Mesenchymal stem cell (in vitro differentiated cells and primary cell): ENCODE measurements around the gene FMO5.

Experiments
- DNase-seq: peaks from one replicate; pipeline ENCODE4 v3.0.0-alpha.2; 2013
- H2AFZ ChIP-seq: one replicate; pipeline ENCODE4 v1.6.1; 2013; ENCODE audit warnings: low read depth, mild to moderate bottlenecking, control low read depth, inconsistent platforms, low read length, moderate library complexity
- H2AK5ac ChIP-seq: 2 replicates; pipeline ENCODE4 v1.6.1; 2013; ENCODE audit warnings: low read length, moderate library complexity, mild to moderate bottlenecking, inconsistent platforms; ENCODE audit not compliant: severe bottlenecking
- H2BK120ac ChIP-seq: one replicate; pipeline ENCODE4 v1.6.1; 2013; ENCODE audit warnings: low read depth, mild to moderate bottlenecking, inconsistent platforms, low read length, moderate library complexity
- H2BK12ac ChIP-seq, 2 experiments: one replicate each; pipeline ENCODE4 v1.6.1; 2013; ENCODE audit warnings: inconsistent platforms in 2 of 2, low read length in 2 of 2, mild to moderate bottlenecking in 2 of 2, moderate library complexity in 2 of 2, control low read depth in 1 of 2
- H2BK15ac ChIP-seq: one replicate; pipeline ENCODE4 v1.6.1; 2013; ENCODE audit warnings: mild to moderate bottlenecking, low read depth, inconsistent platforms; ENCODE audit not compliant: poor library complexity, severe bottlenecking
- H2BK5ac ChIP-seq: 2 replicates; pipeline ENCODE4 v1.6.1; 2013; ENCODE audit warnings: low read depth, mild to moderate bottlenecking, low read length, control low read depth, inconsistent platforms; ENCODE audit not compliant: poor library complexity, severe bottlenecking
- H3K14ac ChIP-seq, 2 experiments: one replicate each; pipeline ENCODE4 v1.6.1; 2013; ENCODE audit warnings: inconsistent platforms in 2 of 2, low read length in 2 of 2, control low read depth in 1 of 2, mild to moderate bottlenecking in 1 of 2, moderate library complexity in 1 of 2
- H3K18ac ChIP-seq, 2 experiments: one replicate each; pipeline ENCODE4 v1.6.1; 2013; ENCODE audit warnings: inconsistent platforms in 2 of 2, low read length in 2 of 2, control low read depth in 1 of 2, low read depth in 1 of 2, mild to moderate bottlenecking in 1 of 2
- H3K23ac ChIP-seq, 2 experiments: one replicate each; pipeline ENCODE4 v1.6.1; 2013; ENCODE audit warnings: inconsistent platforms in 2 of 2, low read length in 2 of 2, mild to moderate bottlenecking in 2 of 2, moderate library complexity in 2 of 2, control low read depth in 1 of 2
- H3K27ac ChIP-seq: 2 replicates; pipeline ENCODE4 v1.5.1; 2013; ENCODE audit warnings: mild to moderate bottlenecking, moderate library complexity, low read length, control low read depth, inconsistent platforms; ENCODE audit not compliant: poor library complexity, severe bottlenecking
- H3K27me3 ChIP-seq, 2 experiments: 2 replicates each; pipeline versions ENCODE4 v1.6.1 to v1.7.0; 2013; ENCODE audit warnings: low read length in 2 of 2, mild to moderate bottlenecking in 2 of 2, moderate library complexity in 2 of 2, control low read depth in 1 of 2, inconsistent platforms in 1 of 2; ENCODE audit not compliant: control insufficient read depth in 1 of 2, insufficient read depth in 1 of 2
- H3K36me3 ChIP-seq, 2 experiments: 2 replicates each; pipeline versions ENCODE4 v1.6.1 to v1.7.0; 2013; ENCODE audit warnings: low read length in 2 of 2, control low read depth in 1 of 2, inconsistent platforms in 1 of 2, low read depth in 1 of 2, mild to moderate bottlenecking in 1 of 2; ENCODE audit not compliant: insufficient read depth in 2 of 2, control insufficient read depth in 1 of 2
- H3K4ac ChIP-seq, 2 experiments: one replicate each; pipeline ENCODE4 v1.6.1; 2013; ENCODE audit warnings: inconsistent platforms in 2 of 2, low read length in 2 of 2, mild to moderate bottlenecking in 2 of 2, moderate library complexity in 2 of 2, control low read depth in 1 of 2, low read depth in 1 of 2
- H3K4me1 ChIP-seq: 2 replicates; pipeline ENCODE4 v1.6.1; 2013; ENCODE audit warnings: low read depth, low read length, control low read depth; ENCODE audit not compliant: control insufficient read depth, insufficient read depth
- H3K4me2 ChIP-seq: 2 replicates; pipeline ENCODE4 v1.6.1; 2013; ENCODE audit warnings: low read length, mild to moderate bottlenecking, inconsistent platforms; ENCODE audit not compliant: poor library complexity, severe bottlenecking
- H3K4me3 ChIP-seq, 2 experiments: 2 replicates each; pipeline versions ENCODE4 v1.5.1 to v1.7.0; 2013; ENCODE audit warnings: low read length in 2 of 2, mild to moderate bottlenecking in 2 of 2, control low read depth in 1 of 2, low read depth in 1 of 2; ENCODE audit not compliant: insufficient read depth in 1 of 2
- H3K79me1 ChIP-seq: replicated peaks from 2 replicates; pipeline ENCODE4 v1.6.1; 2013; ENCODE audit warnings: mild to moderate bottlenecking, control low read depth, low read length, inconsistent platforms; ENCODE audit not compliant: poor library complexity, severe bottlenecking
- H3K9ac ChIP-seq: 2 replicates; pipeline ENCODE4 v1.7.0; 2013; ENCODE audit warnings: mild to moderate bottlenecking, low read length, moderate library complexity
- H3K9me3 ChIP-seq: 2 replicates; pipeline ENCODE4 v1.7.0; 2013; ENCODE audit warnings: mild to moderate bottlenecking, low read length; ENCODE audit not compliant: control insufficient read depth
- H4K8ac ChIP-seq: one replicate; pipeline ENCODE4 v1.6.1; 2013; ENCODE audit warnings: inconsistent platforms, mild to moderate bottlenecking, low read length, moderate library complexity
- H4K91ac ChIP-seq: one replicate; pipeline ENCODE4 v1.6.1; 2013; ENCODE audit warnings: mild to moderate bottlenecking, low read length, inconsistent platforms
- WGBS: methylation state at CpG from one replicate; pipeline ENCODE4 v1.1.7; 2013; ENCODE audit warnings: mixed read lengths; 5-methylcytosine and 5-hydroxymethylcytosine counted together

The FMO5 gene

GRCh38 chr1:147152772-147153171 is 72.4 kb downstream of the FMO5 start:
- Histone ChIP-seq H3K4me2 (no peak overlapping the region), H2BK120ac (no peak overlapping the region), H3K79me1 (no peaks in the 10 kb centered on the region), H3K27ac (no peak overlapping the region), H3K23ac (no peak overlapping the region), H3K4me3 (no peak overlapping the region), H3K4ac (no peak overlapping the region), H3K4me1 (no peaks in the 10 kb centered on the region), H2AK5ac (no peak overlapping the region), H2AFZ (no peak overlapping the region), H2BK15ac (no peak overlapping the region), H2BK5ac (no peak overlapping the region), H3K9ac (no peak overlapping the region), H2BK12ac (no peak overlapping the region), H3K18ac (no peak overlapping the region), H3K9me3 (no peaks in the 10 kb centered on the region), H4K91ac (no peak overlapping the region), H3K14ac (no peak overlapping the region), H3K27me3 (no peaks in the 10 kb centered on the region), H4K8ac (no peak overlapping the region), H3K36me3 (peaks cover 0 to 41% of the 10 kb centered on the region in 2 experiments)
- no peak for DNase-seq
- 90% methylated on average over 3 of the region's 3 CpGs for WGBS

DNA sequence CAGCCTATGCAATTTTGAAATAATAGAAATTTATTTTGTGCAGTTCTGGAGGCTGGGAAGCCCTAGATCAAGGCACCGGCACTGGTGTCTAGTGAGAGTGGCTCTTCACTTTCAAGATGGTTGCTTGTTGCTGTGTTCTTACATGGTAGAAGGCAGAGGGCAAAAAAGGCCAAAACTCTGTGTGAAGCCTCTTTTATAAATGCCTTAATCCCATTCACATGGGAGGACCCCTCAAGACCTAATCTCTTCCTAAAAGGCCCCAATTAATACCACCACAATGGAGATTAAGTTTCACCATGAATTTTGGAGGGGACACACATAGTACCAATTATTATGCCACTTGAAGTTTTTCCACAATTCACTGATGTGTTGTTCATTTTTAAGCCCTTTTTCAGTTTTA is 73.9 kb downstream of the FMO5 start:
- no peak overlapping the region for H2BK5ac ChIP-seq

DNA sequence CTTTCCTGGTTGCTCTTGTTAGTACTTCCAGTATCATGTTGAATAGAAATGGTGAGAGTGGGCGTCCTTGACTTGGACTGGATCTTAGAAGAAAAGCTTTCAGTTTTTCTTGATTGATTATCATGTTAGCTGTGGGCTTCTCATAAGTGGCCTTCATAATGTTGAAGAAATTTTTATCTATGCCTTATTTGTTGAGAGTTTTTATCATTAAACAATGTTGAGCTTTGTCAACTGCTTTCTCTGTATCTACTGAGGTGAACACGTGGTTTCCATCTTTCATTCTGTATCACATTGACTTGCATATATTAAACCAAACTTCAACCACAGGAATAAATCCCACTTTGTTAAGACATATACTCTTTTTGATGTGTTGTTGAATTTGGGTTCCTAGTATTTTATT is 82.3 kb downstream of the FMO5 start:
- Histone ChIP-seq H3K23ac (no peak overlapping the region), H3K4me2 (no peak overlapping the region), H2AFZ (no peak overlapping the region), H3K79me1 (no peaks in the 10 kb centered on the region), H3K36me3 (no peaks in the 10 kb centered on the region), H2BK15ac (no peak overlapping the region), H3K27ac (no peak overlapping the region), H4K91ac (no peak overlapping the region), H4K8ac (no peak overlapping the region), H3K4me1 (no peaks in the 10 kb centered on the region), H3K9ac (no peak overlapping the region), H2BK12ac (no peak overlapping the region), H3K14ac (no peak overlapping the region), H3K9me3 (no peaks in the 10 kb centered on the region), H3K4me3 (no peak overlapping the region), H3K18ac (no peak overlapping the region), H2BK5ac (no peak overlapping the region), H2BK120ac (no peak overlapping the region), H3K27me3 (no peaks in the 10 kb centered on the region), H3K4ac (no peak overlapping the region), H2AK5ac (no peak overlapping the region)
- WGBS, result 94% methylated on average over 1 of the region's 2 CpGs
- DNase-seq, result no peak

More for the DNA sequence above, 73.9 kb downstream of the FMO5 start:
- no peak overlapping the region for H3K23ac ChIP-seq
- H4K8ac ChIP-seq, result no peak overlapping the region
- no peak overlapping the region for H3K4me3 ChIP-seq
- H3K9me3 ChIP-seq, result no peaks in the 10 kb centered on the region
- H3K14ac ChIP-seq, result no peak overlapping the region
- H3K9ac ChIP-seq, result no peak overlapping the region
- H3K27me3 ChIP-seq, result no peaks in the 10 kb centered on the region
- H3K4ac ChIP-seq, result no peak overlapping the region
- H3K4me1 ChIP-seq, result no peaks in the 10 kb centered on the region
- peaks cover 0 to 30% of the 10 kb centered on the region in 2 experiments for H3K36me3 ChIP-seq
- no peak overlapping the region for H3K4me2 ChIP-seq
- no peak overlapping the region for H2AK5ac ChIP-seq
- no peak overlapping the region for H4K91ac ChIP-seq
- no peak overlapping the region for H2BK15ac ChIP-seq
- H2BK120ac ChIP-seq, result no peak overlapping the region
- no peaks in the 10 kb centered on the region for H3K79me1 ChIP-seq
- no peak for DNase-seq
- no peak overlapping the region for H2BK12ac ChIP-seq
- WGBS, result 100% methylated on average over 1 of the region's 1 CpG
- no peak overlapping the region for H3K18ac ChIP-seq
- H2AFZ ChIP-seq, result no peak overlapping the region
- H3K27ac ChIP-seq, result no peak overlapping the region
